ENCODE data around the gene CEP152. TPM values are rescaled to one million over a fixed set of nuclear protein-coding genes. Genes with fewer than 3 reads are reported as not detected.

Gene CEP152
- polyA plus RNA-seq, 3 donors = 1.0 to 3.8 (median 1.4) TPM

- Histone ChIP-seq H3K79me2 (ENCODE audit: insufficient read depth, low read length) (no peaks in the 10 kb centered on the region), H3K27me3 (ENCODE audit: control insufficient read depth in 2 of 2, insufficient read depth in 2 of 2, low read length in 2 of 2) (no peaks in the 10 kb centered on the region), H3K27ac (ENCODE audit: low read depth in 1 of 2, low read length in 2 of 2) (no peak overlapping the region), H3K9me3 (replicated peaks in 1 of 2; ENCODE audit: control insufficient read depth in 1 of 2, insufficient read depth in 1 of 2, low read length in 2 of 2) (no peaks in the 10 kb centered on the region), H4K20me1 (ENCODE audit: insufficient read depth, low read length) (no peaks in the 10 kb centered on the region), H2AFZ (ENCODE audit: insufficient read depth, low read depth, low read length, poor library complexity, severe bottlenecking) (no peak overlapping the region), H3K4me2 (replicated peaks; ENCODE audit: extremely low read depth, low read length, poor library complexity, severe bottlenecking) (no peak overlapping the region), H3K36me3 (replicated peaks in 1 of 2; ENCODE audit: control insufficient read depth in 1 of 2, insufficient read depth in 2 of 2, low read length in 2 of 2) (no peaks in the 10 kb centered on the region), H3K4me1 (ENCODE audit: control insufficient read depth in 1 of 2, insufficient read depth in 2 of 2, low read length in 2 of 2) (peaks cover 0 to 9% of the 10 kb centered on the region in 2 donors), H3K9ac (ENCODE audit: insufficient read depth, low read length, poor library complexity, severe bottlenecking) (no peak overlapping the region), H3K4me3 (replicated peaks in 1 of 3; ENCODE audit: low read depth in 2 of 3, low read length in 3 of 3) (no peak overlapping the region)
- Mint-ChIP-seq H3K4me1 (peaks cover 15% of the 10 kb centered on the region), H3K27ac (no peak overlapping the region), H3K27me3 (ENCODE audit: low read depth in 3 of 3) (peaks cover 0 to 3% (median 0%) of the 10 kb centered on the region in 3 donors), H3K9me3 (no peaks in the 10 kb centered on the region), H3K4me3 (no peak overlapping the region), H3K36me3 (no peaks in the 10 kb centered on the region)
- no peak for DNase-seq
- no peak for TF ChIP-seq CTCF (IDR thresholded peaks at IDR 0.05)
- 100% methylated on average over 1 of the region's 2 CpGs for WGBS (ENCODE audit: insufficient coverage)
- intact Hi-C loops (cut with micrococcal nuclease) = no loop called here
Observed at GRCh38 chr15:48859426-48859825, 48.6 kb upstream of the CEP152 start.

DNA sequence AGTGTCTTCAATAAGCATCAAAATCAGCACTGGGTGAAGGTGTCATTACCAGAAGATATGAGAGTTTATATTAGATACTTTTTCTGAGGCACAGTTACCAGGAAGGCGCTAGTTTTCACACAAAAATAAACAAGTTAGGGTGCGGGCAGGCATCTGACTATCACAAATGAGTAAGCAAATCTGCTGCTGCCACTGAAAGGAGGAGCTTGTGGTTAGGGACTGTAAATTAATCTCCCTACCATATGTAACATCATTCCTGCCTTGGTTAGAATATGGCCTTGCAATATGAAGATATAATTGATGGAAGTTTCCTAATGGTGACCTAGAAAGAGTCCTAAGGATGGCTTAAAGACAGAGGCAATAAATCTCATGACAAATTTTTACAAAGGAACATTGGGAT, 47.5 kb upstream of the CEP152 start:
- no peak overlapping the region for H3K4me3 Mint-ChIP-seq
- H3K4me2 ChIP-seq (replicated peaks; ENCODE audit: extremely low read depth, low read length, poor library complexity, severe bottlenecking) = no peak overlapping the region
- H3K79me2 ChIP-seq (ENCODE audit: insufficient read depth, low read length) = no peaks in the 10 kb centered on the region
- no peak for TF ChIP-seq CTCF (IDR thresholded peaks at IDR 0.05)
- H4K20me1 ChIP-seq (ENCODE audit: insufficient read depth, low read length) = no peaks in the 10 kb centered on the region
- H3K4me3 ChIP-seq (replicated peaks in 1 of 3; ENCODE audit: low read depth in 2 of 3, low read length in 3 of 3) = no peak overlapping the region
- no peaks in the 10 kb centered on the region for H3K9me3 Mint-ChIP-seq
- peaks cover 15% of the 10 kb centered on the region for H3K4me1 Mint-ChIP-seq
- H3K27ac Mint-ChIP-seq = no peak overlapping the region
- DNase-seq = no peak
- no peaks in the 10 kb centered on the region for H3K27me3 ChIP-seq (ENCODE audit: control insufficient read depth in 2 of 2, insufficient read depth in 2 of 2, low read length in 2 of 2)
- peaks cover 0 to 3% (median 0%) of the 10 kb centered on the region in 3 donors for H3K27me3 Mint-ChIP-seq (ENCODE audit: low read depth in 3 of 3)
- no peaks in the 10 kb centered on the region for H3K9me3 ChIP-seq (replicated peaks in 1 of 2; ENCODE audit: control insufficient read depth in 1 of 2, insufficient read depth in 1 of 2, low read length in 2 of 2)
- H3K36me3 ChIP-seq (replicated peaks in 1 of 2; ENCODE audit: control insufficient read depth in 1 of 2, insufficient read depth in 2 of 2, low read length in 2 of 2) = no peaks in the 10 kb centered on the region
- H3K27ac ChIP-seq (ENCODE audit: low read depth in 1 of 2, low read length in 2 of 2) = no peak overlapping the region
- intact Hi-C loops (cut with micrococcal nuclease) = no loop called here
- H2AFZ ChIP-seq (ENCODE audit: insufficient read depth, low read depth, low read length, poor library complexity, severe bottlenecking) = peak overlapping the region; percentile 55
- no CpG with 5 or more reads among the region's 2 CpGs for WGBS (ENCODE audit: insufficient coverage)
- H3K4me1 ChIP-seq (ENCODE audit: control insufficient read depth in 1 of 2, insufficient read depth in 2 of 2, low read length in 2 of 2) = peaks cover 0 to 9% of the 10 kb centered on the region in 2 donors
- H3K9ac ChIP-seq (ENCODE audit: insufficient read depth, low read length, poor library complexity, severe bottlenecking) = no peak overlapping the region
- H3K36me3 Mint-ChIP-seq = no peaks in the 10 kb centered on the region
